ENCODE results near the gene ARHGAP26.

GRCh38 chr5:142805339-142805738, 35.2 kb downstream of the ARHGAP26 start:
- no peak for TF ChIP-seq CTCF (IDR thresholded peaks at IDR 0.05)
- no peak for TF ChIP-seq POLR2AphosphoS5 (IDR thresholded peaks at IDR 0.05; ENCODE audit: low read depth, low read length)
